Measurements from ENCODE around the gene B4GALNT3. TPM values are rescaled to one million over a fixed set of nuclear protein-coding genes. Genes with fewer than 3 reads are reported as not detected.
"Not testable (repeated sequence)": the region's sequence is repeated elsewhere in the genome, so short reads cannot be mapped to it uniquely, and the experiment has no call there.

Gene B4GALNT3
- total RNA-seq (10 to 100 TPM; 31.4 to 34.0 TPM), polyA plus RNA-seq (ENCODE audit: insufficient read length in 6 of 6) (1 to 10 TPM; 2.7 to 7.7 (median 4.4) TPM)
- long read RNA-seq, donor 1: 0 reads
- long read RNA-seq, donor 2: 0 reads
- long read RNA-seq, donor 3: 0 reads
- long read RNA-seq, donor 4, partial matches to known transcripts: 1 of 1 reads
- long read RNA-seq, donor 4, other reads (novel, unspliced or antisense): 0 of 1 reads
- long read RNA-seq, donor 5: 0 reads
- long read RNA-seq, donor 6: 0 reads
- long read RNA-seq, donor 7: 0 reads
- long read RNA-seq, donor 8, partial matches to known transcripts: 0 of 1 reads
- long read RNA-seq, donor 8, other reads (novel, unspliced or antisense): 0 of 1 reads
- long read RNA-seq, donor 9: 0 reads
- long read RNA-seq, donor 10, partial matches to known transcripts: 0 of 2 reads
- long read RNA-seq, donor 10, other reads (novel, unspliced or antisense): 2 of 2 reads
- long read RNA-seq, donor 11: 0 reads
- long read RNA-seq, donor 12: 0 reads

- Histone ChIP-seq H3K9me3 (no peaks in the 10 kb centered on the region), H3K27me3 (peaks cover 21 to 74% of the 10 kb centered on the region in 2 donors), H3K27ac (peak within 1 kb of the TSS in 1 of 2 donors; percentile 35), H3K4me3 (peak within 1 kb of the TSS; percentile 41 to 49), H3K36me3 (no peaks in the 10 kb centered on the region), H3K4me1 (peaks cover 0 to 17% of the 10 kb centered on the region in 2 donors)
- intact Hi-C loops (cut with DNase I): loop anchor here in 1 of 2 donors (10.0 kb wide), 1 partner anchor 85 kb away; no protein-coding TSS in a partner anchor
- ATAC-seq: peak; percentile 91
- TF ChIP-seq, protein P1, sequence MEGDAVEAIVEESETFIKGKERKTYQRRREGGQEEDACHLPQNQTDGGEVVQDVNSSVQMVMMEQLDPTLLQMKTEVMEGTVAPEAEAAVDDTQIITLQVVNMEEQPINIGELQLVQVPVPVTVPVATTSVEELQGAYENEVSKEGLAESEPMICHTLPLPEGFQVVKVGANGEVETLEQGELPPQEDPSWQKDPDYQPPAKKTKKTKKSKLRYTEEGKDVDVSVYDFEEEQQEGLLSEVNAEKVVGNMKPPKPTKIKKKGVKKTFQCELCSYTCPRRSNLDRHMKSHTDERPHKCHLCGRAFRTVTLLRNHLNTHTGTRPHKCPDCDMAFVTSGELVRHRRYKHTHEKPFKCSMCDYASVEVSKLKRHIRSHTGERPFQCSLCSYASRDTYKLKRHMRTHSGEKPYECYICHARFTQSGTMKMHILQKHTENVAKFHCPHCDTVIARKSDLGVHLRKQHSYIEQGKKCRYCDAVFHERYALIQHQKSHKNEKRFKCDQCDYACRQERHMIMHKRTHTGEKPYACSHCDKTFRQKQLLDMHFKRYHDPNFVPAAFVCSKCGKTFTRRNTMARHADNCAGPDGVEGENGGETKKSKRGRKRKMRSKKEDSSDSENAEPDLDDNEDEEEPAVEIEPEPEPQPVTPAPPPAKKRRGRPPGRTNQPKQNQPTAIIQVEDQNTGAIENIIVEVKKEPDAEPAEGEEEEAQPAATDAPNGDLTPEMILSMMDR (IDR thresholded peaks at IDR 0.05): no peak
- peak; percentile 26 to 89 (median 54) for DNase-seq
Measured at GRCh38 chr12:459430-460258, at the start of gene B4GALNT3. Gene B4GALNT3 (plus strand): TSS chr12:459939. CDS start chr12:460377, 438 bp downstream.

GRCh38 chr12:414859-415258 is 44.9 kb upstream of the B4GALNT3 start:
- H3K36me3 ChIP-seq: peaks cover 0 to 66% of the 10 kb centered on the region in 2 donors
- no peaks in the 10 kb centered on the region for H3K4me1 ChIP-seq
- no peaks in the 10 kb centered on the region for H3K9me3 ChIP-seq
- no peaks in the 10 kb centered on the region for H3K27me3 ChIP-seq
- TF ChIP-seq, protein P1 (IDR thresholded peaks at IDR 0.05): no peak
- ATAC-seq (no peak), DNase-seq (no peak)
- H3K27ac ChIP-seq: no peak overlapping the region
- no peak overlapping the region for H3K4me3 ChIP-seq
- intact Hi-C loops (cut with DNase I): no loop called here

DNA sequence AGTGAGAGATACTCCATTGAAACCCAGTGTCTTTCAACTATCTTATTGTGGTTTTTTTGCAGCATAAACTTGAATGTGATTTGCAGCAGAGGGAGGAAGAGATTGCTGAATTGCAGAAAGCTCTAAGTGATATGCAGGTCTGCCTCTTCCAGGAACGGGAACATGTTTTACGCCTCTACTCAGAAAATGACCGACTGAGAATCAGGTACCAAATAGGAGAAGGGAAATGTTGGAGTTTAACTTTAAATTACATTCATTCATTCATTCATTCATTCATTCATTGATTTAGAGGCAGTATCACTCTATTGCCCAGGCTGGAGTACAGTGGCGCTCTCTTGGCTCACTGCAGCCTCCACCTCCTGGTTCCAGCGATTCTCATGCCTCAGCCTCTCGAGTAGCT is 41.3 kb upstream of the B4GALNT3 start:
- TF ChIP-seq, protein P1 (IDR thresholded peaks at IDR 0.05): no peak
- intact Hi-C loops (cut with DNase I): no loop called here

DNA sequence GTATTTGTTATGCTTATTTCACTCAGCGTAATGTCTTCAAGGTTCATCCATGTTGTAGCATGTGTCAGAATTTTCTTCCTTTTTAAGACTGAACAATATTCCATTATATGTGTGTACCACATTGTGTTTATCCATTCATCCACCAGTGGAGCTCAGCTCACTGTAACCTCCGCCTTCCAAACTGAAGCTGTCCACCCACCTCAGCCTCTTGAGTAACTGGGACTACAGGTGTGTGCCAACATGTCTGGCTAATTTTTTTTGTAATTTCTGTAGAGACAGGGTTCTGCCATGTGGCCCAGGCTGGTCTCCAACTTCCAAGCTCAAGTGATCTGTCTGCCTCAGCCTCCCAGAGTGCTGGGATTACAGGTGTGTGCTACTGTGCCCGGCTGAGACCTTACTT is 37.2 kb upstream of the B4GALNT3 start:
- H3K4me3 ChIP-seq: no peak overlapping the region
- H3K27me3 ChIP-seq: no peaks in the 10 kb centered on the region
- intact Hi-C loops (cut with DNase I): no loop called here
- DNase-seq (no peak), ATAC-seq (no peak)
- H3K27ac ChIP-seq: no peak overlapping the region
- no peaks in the 10 kb centered on the region for H3K9me3 ChIP-seq
- TF ChIP-seq, protein P1 (IDR thresholded peaks at IDR 0.05): no peak
- peaks cover 0 to 49% of the 10 kb centered on the region in 2 donors for H3K36me3 ChIP-seq
- H3K4me1 ChIP-seq: no peaks in the 10 kb centered on the region

More for the DNA sequence above, 41.3 kb upstream of the B4GALNT3 start:
- Histone ChIP-seq H3K36me3 (peaks cover 0 to 45% of the 10 kb centered on the region in 2 donors), H3K9me3 (no peaks in the 10 kb centered on the region), H3K27me3 (no peaks in the 10 kb centered on the region), H3K27ac (no peak overlapping the region), H3K4me1 (no peaks in the 10 kb centered on the region), H3K4me3 (no peak overlapping the region)
- no peak for ATAC-seq
- DNase-seq: no peak

GRCh38 chr12:435737-436136 is 24.0 kb upstream of the B4GALNT3 start:
- DNase-seq; H3K4me3 ChIP-seq; H3K4me1 ChIP-seq; intact Hi-C loops (cut with DNase I); H3K9me3 ChIP-seq; ATAC-seq; H3K27me3 ChIP-seq; H3K27ac ChIP-seq: not testable (repeated sequence)
- peaks cover 0 to 75% of the 10 kb centered on the region in 2 donors for H3K36me3 ChIP-seq
